ENCODE data around the gene FBXL7.

GRCh38 chr5:15621094-15621493 is 121.1 kb downstream of the FBXL7 start:
- no peak for TF ChIP-seq CTCF (conservative IDR thresholded peaks at IDR 0.05; ENCODE audit: low read depth in 2 of 2)
- no peak for TF ChIP-seq JUNB (IDR thresholded peaks at IDR 0.05; ENCODE audit: unreplicated experiment)
- no peak for TF ChIP-seq POLR2AphosphoS5 (IDR thresholded peaks at IDR 0.05; ENCODE audit: low read depth)
- TF ChIP-seq CREB1 (CRISPR knock-in tag; IDR thresholded peaks at IDR 0.05; ENCODE audit: low read depth) = no peak
- no peak for TF ChIP-seq EZH2 (IDR thresholded peaks at IDR 0.05; ENCODE audit: low read depth, unreplicated experiment)
- no peak for TF ChIP-seq EZH2phosphoT487 (IDR thresholded peaks at IDR 0.05; ENCODE audit: unreplicated experiment)
- no peak for TF ChIP-seq REST (IDR thresholded peaks at IDR 0.05; ENCODE audit: unreplicated experiment)
- no peak for TF ChIP-seq ZNF114 (CRISPR knock-in tag; IDR thresholded peaks at IDR 0.05)
- TF ChIP-seq STAT1 (IDR thresholded peaks at IDR 0.05; ENCODE audit: unreplicated experiment) = no peak
